Endothelial cell (in vitro differentiated cells): Measurements from ENCODE around the gene NOC2L. TPM values are rescaled to one million over a fixed set of nuclear protein-coding genes. Genes with fewer than 3 reads are reported as not detected.

Experiments used
- DNase-seq: peaks from one replicate; pipeline ENCODE4 v3.0.0; 2021; ENCODE audit warnings: low spot score
- H3K27ac Mint-ChIP-seq: one replicate; pipeline ENCODE4 v1.8.0; 2021; ENCODE audit warnings: mixed read lengths, inconsistent platforms; ENCODE audit not compliant: unreplicated experiment
- H3K27me3 Mint-ChIP-seq: one replicate; pipeline ENCODE4 v1.8.0; 2021; ENCODE audit warnings: mild to moderate bottlenecking, moderate library complexity, mixed read lengths, inconsistent platforms; ENCODE audit not compliant: unreplicated experiment
- H3K36me3 Mint-ChIP-seq: one replicate; pipeline ENCODE4 v1.8.0; 2021; ENCODE audit warnings: mild to moderate bottlenecking, low read depth, mixed read lengths, inconsistent platforms; ENCODE audit not compliant: unreplicated experiment
- H3K4me1 Mint-ChIP-seq: one replicate; pipeline ENCODE4 v1.8.0; 2021; ENCODE audit warnings: mild to moderate bottlenecking, mixed read lengths, inconsistent platforms; ENCODE audit not compliant: unreplicated experiment
- H3K4me3 Mint-ChIP-seq: one replicate; pipeline ENCODE4 v1.8.0; 2021; ENCODE audit warnings: mild to moderate bottlenecking, mixed read lengths, inconsistent platforms; ENCODE audit not compliant: unreplicated experiment
- H3K9me3 Mint-ChIP-seq: one replicate; pipeline ENCODE4 v1.8.0; 2021; ENCODE audit warnings: mixed read lengths, inconsistent platforms; ENCODE audit not compliant: unreplicated experiment
- CTCF ChIP-seq: fragments of 200-600 bp; sonication (generic); IDR thresholded peaks from one replicate; pipeline ENCODE4 v1.5.0; 2021; ENCODE audit warnings: antibody characterized with exemption; ENCODE audit not compliant: unreplicated experiment
- total RNA-seq: library from RNA; stranded (reverse); fragmentation: NEBNext Ultra II Directional; extraction: Animal tissue kit (Norgen Biotek cat#: 25700); gene quantifications from one replicate; pipeline ENCODE4 v1.2.1, GENCODE V29; 2021; ENCODE audit not compliant: unreplicated experiment

NOC2L gene
- total RNA-seq, 1 donor from 2014 or later = 56.5 TPM

DNA sequence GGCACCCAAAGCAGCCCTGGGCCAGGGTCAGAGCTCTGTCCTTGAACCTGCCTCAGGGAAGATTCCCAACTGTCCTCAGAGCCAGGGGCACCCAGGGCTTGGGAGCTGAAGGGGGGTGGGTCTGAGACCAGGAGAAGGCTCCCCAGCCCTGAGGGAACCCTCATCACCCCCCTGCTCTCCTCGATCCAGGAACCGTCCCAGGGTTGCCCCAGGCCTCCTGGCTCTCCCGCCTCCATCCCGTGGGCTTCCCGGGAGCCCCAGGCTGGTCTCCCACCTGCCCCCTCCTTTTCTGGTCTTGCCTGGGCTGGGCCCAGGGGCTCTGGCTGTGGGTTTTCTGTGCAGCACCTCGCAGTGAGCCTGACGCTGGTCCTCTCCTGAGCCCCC is 42.0 kb downstream of the NOC2L start:
- Mint-ChIP-seq H3K36me3 (peaks cover 5% of the 10 kb centered on the region), H3K9me3 (no peaks in the 10 kb centered on the region), H3K27ac (no peak overlapping the region), H3K27me3 (peaks cover 15% of the 10 kb centered on the region), H3K4me3 (no peak overlapping the region), H3K4me1 (peaks cover 6% of the 10 kb centered on the region)
- no peak for TF ChIP-seq CTCF
- no peak for DNase-seq

- Mint-ChIP-seq H3K27ac (no peak overlapping the region), H3K4me3 (no peak overlapping the region), H3K36me3 (peaks cover 2% of the 10 kb centered on the region), H3K4me1 (peaks cover 6% of the 10 kb centered on the region), H3K9me3 (no peaks in the 10 kb centered on the region), H3K27me3 (peaks cover 12% of the 10 kb centered on the region)
- no peak for DNase-seq
- no peak for TF ChIP-seq CTCF
Measured at GRCh38 chr1:916173-917075, 42.6 kb downstream of the NOC2L start.

DNA sequence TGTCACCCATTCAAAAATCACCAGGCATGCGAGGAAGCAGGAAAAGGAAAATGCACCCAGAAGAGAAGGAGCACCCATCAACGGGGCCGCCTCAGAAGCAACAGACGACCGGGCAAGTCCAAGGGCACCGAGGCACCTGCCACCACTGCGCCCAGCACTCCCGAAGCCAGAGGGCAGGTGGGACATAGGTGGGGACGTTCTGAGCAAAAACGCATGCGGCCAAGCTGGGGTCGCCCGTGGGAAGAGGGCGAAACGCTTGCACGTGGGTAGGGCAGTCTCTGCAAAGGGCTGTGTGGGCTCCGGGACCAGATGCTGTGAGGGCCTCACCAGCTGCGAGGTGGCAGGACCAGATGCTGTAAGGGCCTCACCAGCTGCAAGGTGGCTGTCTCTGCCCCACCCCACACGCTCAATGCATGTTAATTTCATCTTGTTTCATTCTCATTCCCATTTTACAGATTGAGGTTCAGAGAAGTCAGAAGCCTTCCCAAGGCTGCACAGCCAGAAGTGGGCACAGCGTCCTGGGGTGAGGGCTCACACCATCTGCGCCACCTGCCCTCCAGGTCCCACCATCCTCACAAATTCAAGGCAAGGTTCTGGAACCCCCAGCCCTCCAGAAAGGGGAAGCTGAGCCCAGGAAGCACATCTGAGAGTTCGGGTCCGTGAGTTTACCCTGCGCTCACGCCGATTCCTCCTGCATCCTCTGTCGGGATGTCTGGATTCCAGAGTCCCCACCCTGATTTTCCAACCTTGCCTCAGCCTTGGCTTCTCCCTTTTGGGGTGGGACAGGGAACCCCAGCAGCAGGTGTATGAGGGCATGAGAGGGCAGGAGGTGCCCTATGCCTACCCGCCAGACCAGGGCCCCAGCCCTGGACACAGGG is 43.5 kb downstream of the NOC2L start:
- Mint-ChIP-seq H3K36me3 (no peaks in the 10 kb centered on the region), H3K27ac (no peak overlapping the region), H3K4me1 (peaks cover 6% of the 10 kb centered on the region), H3K4me3 (no peak overlapping the region), H3K27me3 (peaks cover 11% of the 10 kb centered on the region), H3K9me3 (no peaks in the 10 kb centered on the region)
- no peak for TF ChIP-seq CTCF
- no peak for DNase-seq

GRCh38 chr1:914891-915280 is 44.2 kb downstream of the NOC2L start:
- no peak for DNase-seq
- H3K4me1 Mint-ChIP-seq = peaks cover 6% of the 10 kb centered on the region
- no peak for TF ChIP-seq CTCF
- no peaks in the 10 kb centered on the region for H3K9me3 Mint-ChIP-seq
- H3K27me3 Mint-ChIP-seq = peaks cover 11% of the 10 kb centered on the region
- no peak overlapping the region for H3K27ac Mint-ChIP-seq
- no peak overlapping the region for H3K4me3 Mint-ChIP-seq
- H3K36me3 Mint-ChIP-seq = no peaks in the 10 kb centered on the region
